GM12864 (cell line): ENCODE results near the gene PLXNA2.

Experiments used
- DNase-seq: peaks from one replicate; pipeline ENCODE4 v3.0.0-alpha.2; 2011; ENCODE audit warnings: low read depth
- H3K4me3 ChIP-seq: 2 replicates; pipeline ENCODE4 v1.5.1; 2011; ENCODE audit warnings: mild to moderate bottlenecking, low read depth, low read length, control low read depth
- TF ChIP-seq, protein P1 (sequence below): IDR thresholded peaks from 2 replicates; pipeline ENCODE4 v1.5.1; 2011; ENCODE audit warnings: low read depth, mild to moderate bottlenecking, moderate library complexity, low read length, control low read depth, inconsistent platforms; ENCODE audit errors: missing control alignments

Gene PLXNA2

DNA sequence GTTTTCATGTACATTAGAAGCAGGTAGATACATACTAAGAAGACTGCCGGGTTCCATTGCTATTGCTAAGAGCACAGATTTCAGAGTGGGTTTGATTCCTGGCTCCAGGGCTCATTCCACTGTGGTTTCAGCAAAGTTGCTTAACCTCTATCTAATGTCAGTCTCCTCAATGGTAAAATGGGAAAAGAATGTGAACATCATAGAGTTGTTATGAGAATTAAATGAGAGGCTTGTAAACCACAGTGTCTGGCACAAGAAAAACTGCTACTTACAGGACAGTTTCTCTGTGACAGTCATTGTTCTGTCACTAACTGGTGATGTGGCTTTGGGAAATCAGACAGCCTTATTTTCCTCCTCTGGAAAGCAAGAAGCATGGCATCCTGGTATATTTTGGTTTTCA lies 10.7 kb upstream of the PLXNA2 start:
- DNase-seq: no peak
- TF ChIP-seq, protein P1, sequence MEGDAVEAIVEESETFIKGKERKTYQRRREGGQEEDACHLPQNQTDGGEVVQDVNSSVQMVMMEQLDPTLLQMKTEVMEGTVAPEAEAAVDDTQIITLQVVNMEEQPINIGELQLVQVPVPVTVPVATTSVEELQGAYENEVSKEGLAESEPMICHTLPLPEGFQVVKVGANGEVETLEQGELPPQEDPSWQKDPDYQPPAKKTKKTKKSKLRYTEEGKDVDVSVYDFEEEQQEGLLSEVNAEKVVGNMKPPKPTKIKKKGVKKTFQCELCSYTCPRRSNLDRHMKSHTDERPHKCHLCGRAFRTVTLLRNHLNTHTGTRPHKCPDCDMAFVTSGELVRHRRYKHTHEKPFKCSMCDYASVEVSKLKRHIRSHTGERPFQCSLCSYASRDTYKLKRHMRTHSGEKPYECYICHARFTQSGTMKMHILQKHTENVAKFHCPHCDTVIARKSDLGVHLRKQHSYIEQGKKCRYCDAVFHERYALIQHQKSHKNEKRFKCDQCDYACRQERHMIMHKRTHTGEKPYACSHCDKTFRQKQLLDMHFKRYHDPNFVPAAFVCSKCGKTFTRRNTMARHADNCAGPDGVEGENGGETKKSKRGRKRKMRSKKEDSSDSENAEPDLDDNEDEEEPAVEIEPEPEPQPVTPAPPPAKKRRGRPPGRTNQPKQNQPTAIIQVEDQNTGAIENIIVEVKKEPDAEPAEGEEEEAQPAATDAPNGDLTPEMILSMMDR: no peak

DNA sequence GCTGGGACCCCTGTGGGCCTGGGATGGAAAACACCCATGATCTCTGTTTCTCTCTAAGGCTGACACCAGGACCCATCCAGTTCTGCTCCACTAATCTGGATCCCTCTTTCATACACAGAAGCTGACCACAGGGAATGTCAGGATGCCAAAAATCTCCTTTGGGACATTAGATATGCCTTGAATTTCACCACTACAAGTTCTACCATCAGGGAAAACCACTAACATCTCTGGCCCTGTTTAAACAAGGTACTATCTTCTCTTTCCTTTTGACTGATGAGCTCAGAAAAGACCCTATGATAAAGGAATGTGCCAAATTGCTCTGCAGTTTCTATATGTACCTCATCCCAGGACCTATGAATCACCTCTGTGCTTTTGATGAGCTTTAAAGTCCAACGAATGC lies 10.2 kb upstream of the PLXNA2 start:
- TF ChIP-seq, protein P1: no peak
- no peak overlapping the region for H3K4me3 ChIP-seq
- no peak for DNase-seq

More for the DNA sequence above, 10.7 kb upstream of the PLXNA2 start:
- no peak overlapping the region for H3K4me3 ChIP-seq

- TF ChIP-seq, protein P1: no peak
Observed at GRCh38 chr1:208252836-208253576, 8.8 kb upstream of the PLXNA2 start.

GRCh38 chr1:208251911-208252835 lies 8.0 kb upstream of the PLXNA2 start:
- DNase-seq: no peak
- TF ChIP-seq, protein P1: no peak
- no peak overlapping the region for H3K4me3 ChIP-seq

More at GRCh38 chr1:208252836-208253576, 8.8 kb upstream of the PLXNA2 start:
- H3K4me3 ChIP-seq: no peak overlapping the region
- no peak for DNase-seq

- H3K4me3 ChIP-seq: no peak overlapping the region
- no peak for DNase-seq
- TF ChIP-seq, protein P1: no peak
Observed at GRCh38 chr1:208251015-208251414, 6.8 kb upstream of the PLXNA2 start.

GRCh38 chr1:208250613-208251012 lies 6.4 kb upstream of the PLXNA2 start:
- TF ChIP-seq, protein P1: no peak
- no peak overlapping the region for H3K4me3 ChIP-seq
- no peak for DNase-seq
